K562 (cell line): ENCODE data around the gene ANXA4. TPM values are rescaled to one million over a fixed set of nuclear protein-coding genes. Genes with fewer than 3 reads are reported as not detected.

Experiments
- ATAC-seq: fragments of 200-7000 bp; cut with Tn5 transposase; 3 replicates; pipeline ENCODE4 v1.9.1; 2020; ENCODE audit warnings: moderate library complexity
- BruUV-seq: library from RNA; stranded (reverse); fragments of 400-500 nt; replicated peaks from 2 replicates; lab custom pipeline; 2021; lab: Mats Ljungman, UMichigan
- CTCF ChIA-PET: fragments of 300-600 bp; formaldehyde crosslinking; extraction: SDS; loops from one replicate; lab custom pipeline; 2021; ENCODE audit warnings: low intra/inter-chr PET ratio; lab: Yijun Ruan, JAX
- POLR2A ChIA-PET: fragments of 300-600, 350-650 bp; sonication (Branson Sonifier 250); formaldehyde crosslinking; extraction: SDS; loops from one replicate; lab custom pipeline; 2021; ENCODE audit warnings: antibody characterized with exemption, inconsistent platforms; lab: Yijun Ruan, JAX
- DNase-seq, 4 experiments: peaks; one replicate each; pipeline versions ENCODE4 v3.0.0 to v3.0.0-alpha.2; 2011 to 2018; ENCODE audit warnings: low spot score in 3 of 4, mixed read lengths in 3 of 4; ENCODE audit errors: extremely low read depth in 1 of 4
- FAIRE-seq: peaks from 2 replicates; lab custom pipeline; 2011; peaks lifted over from hg19 to GRCh38; lab: Jason Lieb, UNC
- H2AFZ ChIP-seq: 2 replicates; pipeline ENCODE4 v1.6.0; 2011; ENCODE audit warnings: low read depth, low read length, control low read depth, inconsistent platforms
- H3K27ac ChIP-seq: fragments of 200-600 bp; 3 replicates; pipeline ENCODE4 v1.8.0; 2011; ENCODE audit warnings: low read depth, mild to moderate bottlenecking, control low read depth, inconsistent platforms, low read length, moderate library complexity, mixed read lengths; ENCODE audit errors: extremely low read depth
- H3K27me3 ChIP-seq, 2 experiments: fragments of 300-600 bp in 1 of 2; 2 replicates in 1 of 2; 3 replicates in 1 of 2; pipeline versions ENCODE4 v1.6.0 to v1.8.0; 2011; ENCODE audit warnings: inconsistent platforms in 2 of 2, low read length in 2 of 2, mild to moderate bottlenecking in 1 of 2, mixed read lengths in 1 of 2, moderate library complexity in 1 of 2; ENCODE audit not compliant: control insufficient read depth in 2 of 2, insufficient read depth in 2 of 2
- H3K36me3 ChIP-seq: fragments of 300-600 bp; 3 replicates; pipeline ENCODE4 v1.8.0; 2011; ENCODE audit warnings: mild to moderate bottlenecking, low read length, inconsistent platforms; ENCODE audit not compliant: control insufficient read depth, insufficient read depth
- H3K4me1 ChIP-seq, 2 experiments: fragments of 200-600 bp in 1 of 2; replicated peaks in 1 of 2; 2 replicates in 1 of 2; 3 replicates in 1 of 2; pipeline versions ENCODE4 v1.5.1 to v1.8.0; 2011; ENCODE audit warnings: inconsistent platforms in 2 of 2, low read length in 2 of 2, mild to moderate bottlenecking in 1 of 2, mixed read lengths in 1 of 2, moderate library complexity in 1 of 2; ENCODE audit not compliant: control insufficient read depth in 2 of 2, insufficient read depth in 2 of 2
- H3K4me2 ChIP-seq: 2 replicates; pipeline ENCODE4 v1.6.1; 2011; ENCODE audit warnings: low read length, control low read depth, inconsistent platforms, mixed read lengths; ENCODE audit not compliant: insufficient read depth
- H3K4me3 ChIP-seq: fragments of 200-600 bp; sonication (generic), shearing (Covaris generic); 2 replicates; pipeline ENCODE4 v1.5.1; 2016; ENCODE audit warnings: control low read depth, inconsistent platforms
- H3K79me2 ChIP-seq: fragments of 200-600 bp; 3 replicates; pipeline ENCODE4 v1.8.0; 2011; ENCODE audit warnings: low read length, inconsistent platforms; ENCODE audit not compliant: control insufficient read depth, insufficient read depth
- H3K9ac ChIP-seq, 2 experiments: 2 replicates each; pipeline versions ENCODE4 v1.6.0 to v1.6.1; 2011; ENCODE audit warnings: low read depth in 2 of 2, low read length in 2 of 2, control low read depth in 1 of 2, inconsistent platforms in 1 of 2, mild to moderate bottlenecking in 1 of 2, mixed read lengths in 1 of 2; ENCODE audit not compliant: insufficient read depth in 1 of 2
- H3K9me1 ChIP-seq: one replicate; pipeline ENCODE4 v1.6.0; 2011; ENCODE audit warnings: inconsistent platforms, mild to moderate bottlenecking, low read length, moderate library complexity; ENCODE audit not compliant: control insufficient read depth, insufficient read depth
- H3K9me3 ChIP-seq: replicated peaks from 2 replicates; pipeline ENCODE4 v1.5.1; 2011; ENCODE audit warnings: low read depth, low read length, inconsistent platforms; ENCODE audit not compliant: control insufficient read depth, insufficient read depth
- H4K20me1 ChIP-seq: replicated peaks from 2 replicates; pipeline ENCODE4 v1.6.1; 2011; ENCODE audit warnings: low read length, inconsistent platforms, mixed read lengths; ENCODE audit not compliant: control insufficient read depth, insufficient read depth
- ELF1 ChIP-seq: fragments of 200-800 bp; sonication (Bioruptor generic); IDR thresholded peaks from 2 replicates; pipeline ENCODE4 v1.6.1; 2016; ENCODE audit warnings: missing genetic modification characterization, missing compliant biosample characterization
- NR3C1 ChIP-seq: sonication (generic); formaldehyde crosslinking; IDR thresholded peaks from 2 replicates; pipeline ENCODE4 v1.8.1; 2022; ENCODE audit warnings: missing genetic modification reagents
- SP1 ChIP-seq: sonication (generic); formaldehyde crosslinking; IDR thresholded peaks from 2 replicates; pipeline ENCODE4 v1.8.1; 2022; ENCODE audit warnings: mild to moderate bottlenecking, missing genetic modification reagents
- ZBTB5 ChIP-seq: fragments of 450-650 bp; IDR thresholded peaks from 2 replicates; pipeline ENCODE4 v1.6.1; 2017; ENCODE audit warnings: antibody characterized with exemption
- ZNF785 ChIP-seq: fragments of 250-450 bp; sonication (Bioruptor Pico); IDR thresholded peaks from 2 replicates; pipeline ENCODE4 v1.4.0; 2020; ENCODE audit warnings: mild to moderate bottlenecking
- WGBS: fragments of 100-300 bp; shearing (Covaris generic); methylation state at CpG from one replicate; pipeline ENCODE4 v1.1.6; 2016; ENCODE audit warnings: low coverage, mixed read lengths; ENCODE audit not compliant: insufficient coverage; ENCODE audit errors: missing lambda C conversion rate; 5-methylcytosine and 5-hydroxymethylcytosine counted together
- in situ Hi-C: fragments of 300-500 bp; cut with MboI; formaldehyde crosslinking; loops from 4 replicates; pipeline ENCODE4 v1.15.0; 2018; ENCODE audit warnings: inconsistent platforms, mixed read lengths
- intact Hi-C: fragments of 100-400 bp; cut with micrococcal nuclease; formaldehyde crosslinking; loops from 2 replicates; pipeline ENCODE4 v1.14.2; 2022
- polyA plus RNA-seq, 8 experiments: library from polyadenylated mRNA; depleted of rRNA in 4 of 8; stranded (reverse) in 5 of 8; unstranded in 3 of 8; fragments of >200 nt; fragmentation: Nextera tagmentation in 2 of 8; fragmentation: Illumina TruSeq in 1 of 8; extraction: Ambion mirVana in 2 of 8; extraction: Trizol in 1 of 8; gene quantifications; 2 replicates each; pipeline versions ENCODE4 v1.2.1 to v1.2.3, GENCODE V29; 2011 to 2014; ENCODE audit warnings: inconsistent platforms in 1 of 8, missing spikeins in 1 of 8
- total RNA-seq, 7 experiments: library from RNA; depleted of rRNA in 6 of 7; stranded (reverse); fragments of >200 nt in 6 of 7; fragmentation: Illumina TruSeq in 2 of 7; extraction: Trizol in 2 of 7; gene quantifications; 2 replicates each; pipeline versions ENCODE4 v1.2.1 to v1.2.3, GENCODE V29; 2011 to 2021; ENCODE audit warnings: low replicate concordance in 1 of 7

Gene ANXA4
- total and polyA plus RNA-seq, 9 of the 15 experiments (the other 6 are each of a cell fraction or from before 2014, with no cell fraction given): 3.4 to 13.6 (median 11.6) TPM

DNA sequence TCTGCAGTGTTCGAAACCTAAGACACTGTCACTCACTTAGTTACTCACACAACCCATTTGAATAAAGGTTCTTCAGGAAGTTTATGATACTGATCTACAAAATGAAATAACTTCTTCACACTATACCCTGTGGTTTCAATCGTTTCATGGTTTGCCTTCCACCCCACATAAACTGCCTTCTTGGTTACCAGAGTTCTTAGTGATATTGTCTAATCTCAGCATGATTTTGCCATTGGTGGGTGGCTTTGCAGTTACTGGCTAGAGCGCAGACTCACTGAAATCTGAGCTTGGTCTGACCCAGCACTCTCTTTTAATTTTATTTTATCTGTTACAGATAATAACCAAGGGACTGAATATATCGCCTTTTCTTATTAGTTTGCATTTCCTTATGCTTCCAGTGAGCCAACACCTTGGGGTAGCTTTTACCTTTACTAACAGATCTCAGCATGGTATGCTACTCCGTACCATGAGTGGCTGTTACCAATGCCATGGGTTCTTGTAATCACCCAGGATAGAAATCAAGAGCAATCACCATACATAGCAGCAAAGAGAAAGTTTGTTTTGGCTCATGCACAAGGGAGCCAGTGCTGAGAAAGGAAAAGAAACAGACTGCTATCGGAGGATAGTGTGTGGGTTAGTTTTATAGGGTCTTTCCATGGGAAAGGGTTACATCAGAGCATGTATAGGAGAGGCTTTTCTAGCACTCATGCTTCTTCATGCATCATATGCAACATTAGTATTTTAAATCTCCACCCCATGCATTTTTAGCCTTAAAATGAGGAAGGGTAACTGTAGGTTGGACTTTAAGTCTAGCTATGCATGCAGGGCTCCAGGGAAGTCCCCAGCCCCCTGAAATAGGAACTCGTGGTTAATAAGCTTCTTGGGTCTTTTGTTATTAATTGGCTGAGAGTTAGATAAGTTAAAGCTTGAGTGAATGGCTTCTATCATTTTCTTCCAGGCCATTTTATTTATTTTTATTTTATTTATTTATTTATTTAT lies 33.3 kb downstream of the ANXA4 start:
- no peak overlapping the region for H2AFZ ChIP-seq
- no peak for DNase-seq

More for the DNA sequence above, 33.3 kb downstream of the ANXA4 start:
- Histone ChIP-seq H4K20me1 (no peaks in the 10 kb centered on the region), H3K79me2 (no peaks in the 10 kb centered on the region), H3K4me1 (peaks cover 5 to 20% of the 10 kb centered on the region in 2 experiments; a peak in 3 of 5 replicates), H3K9me3 (no peaks in the 10 kb centered on the region), H3K9ac (no peak overlapping the region), H3K27me3 (no peaks in the 10 kb centered on the region), H3K4me3 (no peak overlapping the region), H3K36me3 (no peaks in the 10 kb centered on the region), H3K4me2 (no peak overlapping the region), H3K9me1 (no peaks in the 10 kb centered on the region), H3K27ac (no peak overlapping the region)
- TF ChIP-seq ZBTB5 (no peak), ZNF785 (no peak), NR3C1 (CRISPR knock-in tag) (no peak), ELF1 (no peak), SP1 (CRISPR knock-in tag) (no peak)
- no peak for FAIRE-seq
- in situ Hi-C loops: no loop called here
- 43% methylated on average over 7 of the region's 7 CpGs for WGBS
- ChIA-PET POLR2A (interaction anchor here (0.6 to 1.1 kb wide), 2 partner anchors 10 to 30 kb away, joined by 3 to 4 read pairs; no protein-coding TSS in a partner anchor), CTCF (no interaction called here)
- no TSS peak for BruUV-seq
- ATAC-seq: no peak
- intact Hi-C loops: no loop called here
